ENCODE results near the gene TNIK. TPM values are rescaled to one million over a fixed set of nuclear protein-coding genes. Genes with fewer than 3 reads are reported as not detected.
A peak's percentile ranks its signal among the peaks of the same experiment; 100 is the strongest.
"Not testable (repeated sequence)": the region's sequence is repeated elsewhere in the genome, so short reads cannot be mapped to it uniquely, and the experiment has no call there.

The TNIK gene
- total RNA-seq, 1 experiment from 2014 or later, result 10.4 TPM

- no peak for DNase-seq (ENCODE audit: low read depth, low spot score)
- in situ Hi-C loops (cut with HindIII; ENCODE audit: low pct_unique_long_range_greater_than_20kb, low sequenced_read_pairs), result no loop called here
Measured at GRCh38 chr3:171432548-171432947, 27.7 kb downstream of the TNIK start.

GRCh38 chr3:171431550-171431949, 28.7 kb downstream of the TNIK start:
- in situ Hi-C loops (cut with HindIII; ENCODE audit: low pct_unique_long_range_greater_than_20kb, low sequenced_read_pairs), result no loop called here
- no peak for DNase-seq (ENCODE audit: low read depth, low spot score)

GRCh38 chr3:171430530-171430929, 29.7 kb downstream of the TNIK start:
- DNase-seq (ENCODE audit: low read depth, low spot score), result no peak
- in situ Hi-C loops (cut with HindIII; ENCODE audit: low pct_unique_long_range_greater_than_20kb, low sequenced_read_pairs), result no loop called here

- in situ Hi-C loops (cut with HindIII; ENCODE audit: low pct_unique_long_range_greater_than_20kb, low sequenced_read_pairs), result no loop called here
- DNase-seq (ENCODE audit: low read depth, low spot score), result no peak
Measured at GRCh38 chr3:171429635-171430034, 30.6 kb downstream of the TNIK start.

- in situ Hi-C loops (cut with HindIII; ENCODE audit: low pct_unique_long_range_greater_than_20kb, low sequenced_read_pairs), result no loop called here
- DNase-seq (ENCODE audit: low read depth, low spot score), result no peak
Measured at GRCh38 chr3:171428892-171429291, 31.3 kb downstream of the TNIK start.

- no peak for DNase-seq (ENCODE audit: low read depth, low spot score)
- in situ Hi-C loops (cut with HindIII; ENCODE audit: low pct_unique_long_range_greater_than_20kb, low sequenced_read_pairs), result no loop called here
Measured at GRCh38 chr3:171428321-171428787, 31.9 kb downstream of the TNIK start.

GRCh38 chr3:171427771-171428320, 32.4 kb downstream of the TNIK start:
- in situ Hi-C loops (cut with HindIII; ENCODE audit: low pct_unique_long_range_greater_than_20kb, low sequenced_read_pairs), result no loop called here

GRCh38 chr3:171424063-171424462, 36.1 kb downstream of the TNIK start:
- in situ Hi-C loops (cut with HindIII; ENCODE audit: low pct_unique_long_range_greater_than_20kb, low sequenced_read_pairs), result not testable (repeated sequence)

More at GRCh38 chr3:171427771-171428320, 32.4 kb downstream of the TNIK start:
- DNase-seq (ENCODE audit: low read depth, low spot score), result no peak

GRCh38 chr3:171422855-171423254, 37.4 kb downstream of the TNIK start:
- DNase-seq (ENCODE audit: low read depth, low spot score); in situ Hi-C loops (cut with HindIII; ENCODE audit: low pct_unique_long_range_greater_than_20kb, low sequenced_read_pairs): not testable (repeated sequence)

More at GRCh38 chr3:171424063-171424462, 36.1 kb downstream of the TNIK start:
- not testable (repeated sequence) for DNase-seq (ENCODE audit: low read depth, low spot score)

GRCh38 chr3:171420667-171421066, 39.5 kb downstream of the TNIK start:
- in situ Hi-C loops (cut with HindIII; ENCODE audit: low pct_unique_long_range_greater_than_20kb, low sequenced_read_pairs), result no loop called here
- peak; percentile 7 for DNase-seq (ENCODE audit: low read depth, low spot score)

GRCh38 chr3:171419457-171419856, 40.7 kb downstream of the TNIK start:
- in situ Hi-C loops (cut with HindIII; ENCODE audit: low pct_unique_long_range_greater_than_20kb, low sequenced_read_pairs), result no loop called here
- peak; percentile 49 for DNase-seq (ENCODE audit: low read depth, low spot score)

- no peak for DNase-seq (ENCODE audit: low read depth, low spot score)
- in situ Hi-C loops (cut with HindIII; ENCODE audit: low pct_unique_long_range_greater_than_20kb, low sequenced_read_pairs), result no loop called here
Measured at GRCh38 chr3:171417813-171418212, 42.4 kb downstream of the TNIK start.

GRCh38 chr3:171417137-171417536, 43.1 kb downstream of the TNIK start:
- in situ Hi-C loops (cut with HindIII; ENCODE audit: low pct_unique_long_range_greater_than_20kb, low sequenced_read_pairs), result no loop called here

GRCh38 chr3:171416666-171417065, 43.5 kb downstream of the TNIK start:
- in situ Hi-C loops (cut with HindIII; ENCODE audit: low pct_unique_long_range_greater_than_20kb, low sequenced_read_pairs), result no loop called here

More at GRCh38 chr3:171417137-171417536, 43.1 kb downstream of the TNIK start:
- DNase-seq (ENCODE audit: low read depth, low spot score), result peak; percentile 5

GRCh38 chr3:171416061-171416460, 44.1 kb downstream of the TNIK start:
- no peak for DNase-seq (ENCODE audit: low read depth, low spot score)
- in situ Hi-C loops (cut with HindIII; ENCODE audit: low pct_unique_long_range_greater_than_20kb, low sequenced_read_pairs), result no loop called here

More at GRCh38 chr3:171416666-171417065, 43.5 kb downstream of the TNIK start:
- no peak for DNase-seq (ENCODE audit: low read depth, low spot score)

GRCh38 chr3:171415070-171415469, 45.1 kb downstream of the TNIK start:
- in situ Hi-C loops (cut with HindIII; ENCODE audit: low pct_unique_long_range_greater_than_20kb, low sequenced_read_pairs), result no loop called here
- no peak for DNase-seq (ENCODE audit: low read depth, low spot score)

- in situ Hi-C loops (cut with HindIII; ENCODE audit: low pct_unique_long_range_greater_than_20kb, low sequenced_read_pairs), result no loop called here
- DNase-seq (ENCODE audit: low read depth, low spot score), result no peak
Measured at GRCh38 chr3:171412473-171412872, 47.7 kb downstream of the TNIK start.

GRCh38 chr3:171412054-171412453, 48.2 kb downstream of the TNIK start:
- in situ Hi-C loops (cut with HindIII; ENCODE audit: low pct_unique_long_range_greater_than_20kb, low sequenced_read_pairs), result no loop called here
- DNase-seq (ENCODE audit: low read depth, low spot score), result no peak

GRCh38 chr3:171410186-171410585, 50.0 kb downstream of the TNIK start:
- in situ Hi-C loops (cut with HindIII; ENCODE audit: low pct_unique_long_range_greater_than_20kb, low sequenced_read_pairs), result no loop called here
- DNase-seq (ENCODE audit: low read depth, low spot score), result no peak

GRCh38 chr3:171407759-171408158, 52.4 kb downstream of the TNIK start:
- in situ Hi-C loops (cut with HindIII; ENCODE audit: low pct_unique_long_range_greater_than_20kb, low sequenced_read_pairs), result no loop called here
- DNase-seq (ENCODE audit: low read depth, low spot score), result peak; percentile 73
